PC-3 (cell line): ENCODE measurements around the gene ADPRHL1. TPM values are rescaled to one million over a fixed set of nuclear protein-coding genes. Genes with fewer than 3 reads are reported as not detected.
"Not testable (repeated sequence)": the region's sequence is repeated elsewhere in the genome, so short reads cannot be mapped to it uniquely, and the experiment has no call there.

Source experiments
- ATAC-seq: fragments of 200-7000 bp; cut with Tn5 transposase; 2 replicates; pipeline ENCODE4 v1.9.1; 2020; ENCODE audit warnings: mild to moderate bottlenecking, moderate library complexity
- BruUV-seq: library from RNA; stranded (reverse); fragments of 400-500 nt; replicated peaks from 2 replicates; lab custom pipeline; 2021; lab: Mats Ljungman, UMichigan
- CTCF ChIA-PET: fragments of 300-600 bp; sonication (Branson Sonifier 250); formaldehyde crosslinking; loops from one replicate; lab custom pipeline; 2022; ENCODE audit warnings: antibody characterized with exemption; lab: Charles Lee
- POLR2A ChIA-PET: fragments of 300-600 bp; sonication (Branson Sonifier 250); formaldehyde crosslinking; loops from one replicate; lab custom pipeline; 2022; ENCODE audit warnings: antibody characterized with exemption; ENCODE audit not compliant: unreplicated experiment; lab: Charles Lee
- DNase-seq: peaks from one replicate; pipeline ENCODE4 v3.0.0-alpha.2; 2015
- H2AFZ ChIP-seq: fragments of 300-600 bp; sonication (generic); 2 replicates; pipeline ENCODE4 v1.6.0; 2016; ENCODE audit warnings: antibody characterized with exemption, low read length
- H3F3A ChIP-seq: fragments of 300-600 bp; sonication (generic); one replicate; pipeline ENCODE4 v1.6.0; 2017; ENCODE audit warnings: antibody characterized with exemption, low read length, control low read depth, mild to moderate bottlenecking; ENCODE audit not compliant: unreplicated experiment
- H3K27ac ChIP-seq: fragments of 300-600 bp; sonication (generic); 2 replicates; pipeline ENCODE4 v1.5.1; 2016; ENCODE audit warnings: mild to moderate bottlenecking, low read length
- H3K27me3 ChIP-seq: fragments of 300-600 bp; sonication (generic); 2 replicates; pipeline ENCODE4 v1.6.1; 2016; ENCODE audit warnings: low read length, mixed read lengths
- H3K36me3 ChIP-seq: fragments of 300-600 bp; sonication (generic); 2 replicates; pipeline ENCODE4 v1.6.1; 2016; ENCODE audit warnings: low read depth, mixed run types, low read length, mixed read lengths
- H3K4me1 ChIP-seq: fragments of 300-600 bp; sonication (generic); 2 replicates; pipeline ENCODE4 v1.5.1; 2016; ENCODE audit warnings: low read length; ENCODE audit not compliant: insufficient read depth
- H3K4me2 ChIP-seq: fragments of 300-600 bp; sonication (generic); 2 replicates; pipeline ENCODE4 v1.6.0; 2016; ENCODE audit warnings: low read length
- H3K4me3 ChIP-seq: fragments of 300-600 bp; sonication (generic); 2 replicates; pipeline ENCODE4 v1.5.1; 2016; ENCODE audit warnings: mild to moderate bottlenecking, low read length, mixed read lengths
- H3K79me2 ChIP-seq: fragments of 300-600 bp; sonication (generic); 2 replicates; pipeline ENCODE4 v1.6.1; 2017; ENCODE audit warnings: low read length, mixed read lengths
- H3K9ac ChIP-seq: fragments of 300-600 bp; sonication (generic); 2 replicates; pipeline ENCODE4 v1.6.0; 2016; ENCODE audit warnings: mild to moderate bottlenecking, low read length
- H3K9me2 ChIP-seq: fragments of 300-600 bp; sonication (generic); replicated peaks from 2 replicates; pipeline ENCODE4 v1.6.1; 2016; ENCODE audit warnings: mixed run types, low read length, mixed read lengths
- H3K9me3 ChIP-seq: fragments of 300-600 bp; sonication (generic); 2 replicates; pipeline ENCODE4 v1.6.1; 2016; ENCODE audit warnings: low read length, mixed read lengths
- H4K20me1 ChIP-seq: fragments of 300-600 bp; sonication (generic); 2 replicates; pipeline ENCODE4 v1.6.1; 2016; ENCODE audit warnings: low read length, mixed read lengths
- EZH2 ChIP-seq: fragments of 300-600 bp; sonication (generic); IDR thresholded peaks from one replicate; pipeline ENCODE4 v1.6.1; 2017; ENCODE audit warnings: antibody characterized with exemption, mild to moderate bottlenecking, low read length; ENCODE audit not compliant: unreplicated experiment
- EZH2phosphoT487 ChIP-seq: fragments of 300-600 bp; sonication (generic); IDR thresholded peaks from 2 replicates; pipeline ENCODE4 v1.6.1; 2018; ENCODE audit warnings: mild to moderate bottlenecking, antibody characterized with exemption, low read length, borderline replicate concordance
- intact Hi-C: fragments of 100-400 bp; cut with micrococcal nuclease; formaldehyde crosslinking; loops from 2 replicates; pipeline ENCODE4 v1.9.0; 2023
- total RNA-seq: library from RNA; depleted of rRNA; stranded (reverse); fragments of >200 nt; gene quantifications from 2 replicates; pipeline ENCODE4 v1.2.3, GENCODE V29; 2014
- TF ChIP-seq, protein P1 (sequence below): fragments of 300-600 bp; sonication (generic); conservative IDR thresholded peaks from 2 replicates; pipeline ENCODE4 v1.5.1; 2017; ENCODE audit warnings: antibody characterized with exemption, low read depth, mild to moderate bottlenecking, low read length

Gene ADPRHL1
- total RNA-seq, 1 experiment from 2014 or later, result 10.3 TPM

DNA sequence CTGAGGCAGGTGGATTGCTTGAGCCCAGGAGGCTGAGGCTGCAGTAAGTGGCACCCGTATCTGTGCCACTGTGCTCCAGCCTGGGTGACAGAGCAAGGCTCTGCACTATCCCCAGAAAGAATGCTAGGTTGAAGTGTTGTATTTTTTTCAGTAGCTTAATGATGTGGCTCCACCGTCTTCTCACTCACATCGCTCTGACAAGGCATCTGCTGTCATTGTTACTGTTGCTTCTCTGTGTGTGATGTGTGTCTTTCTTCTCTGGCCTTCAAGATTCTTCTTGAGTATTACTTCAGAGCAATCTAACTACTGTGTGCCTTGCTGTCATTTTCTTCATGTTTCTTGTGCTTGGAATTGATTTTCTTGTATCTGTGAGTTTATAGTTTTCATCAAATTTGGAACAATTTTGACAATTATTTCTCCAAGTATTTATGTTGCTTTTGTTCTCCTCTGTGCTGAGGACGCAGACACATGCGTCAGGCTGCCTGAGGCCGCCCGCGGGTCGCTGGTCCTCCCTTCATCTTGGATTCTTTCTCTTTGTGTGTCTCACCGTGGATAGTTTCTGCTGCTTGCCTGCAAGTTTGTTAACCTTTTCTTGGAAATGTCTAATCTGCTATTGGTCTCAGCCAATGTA, 10.8 kb downstream of the ADPRHL1 start:
- Histone ChIP-seq H2AFZ (no peak overlapping the region), H3K27me3 (no peaks in the 10 kb centered on the region), H3F3A (no peaks in the 10 kb centered on the region), H3K27ac (no peak overlapping the region), H3K4me2 (no peak overlapping the region), H3K4me1 (no peaks in the 10 kb centered on the region), H3K9ac (no peak overlapping the region), H4K20me1 (no peaks in the 10 kb centered on the region), H3K9me3 (no peaks in the 10 kb centered on the region), H3K79me2 (no peaks in the 10 kb centered on the region), H3K4me3 (no peak overlapping the region), H3K9me2 (no peaks in the 10 kb centered on the region), H3K36me3 (peaks cover 3% of the 10 kb centered on the region; the same call in 1 of the 2 replicates)
- intact Hi-C loops, result no loop called here
- CTCF ChIA-PET, result no interaction called here
- BruUV-seq, result no TSS peak
- TF ChIP-seq EZH2phosphoT487 (no peak), EZH2 (no peak)
- TF ChIP-seq, protein P1, sequence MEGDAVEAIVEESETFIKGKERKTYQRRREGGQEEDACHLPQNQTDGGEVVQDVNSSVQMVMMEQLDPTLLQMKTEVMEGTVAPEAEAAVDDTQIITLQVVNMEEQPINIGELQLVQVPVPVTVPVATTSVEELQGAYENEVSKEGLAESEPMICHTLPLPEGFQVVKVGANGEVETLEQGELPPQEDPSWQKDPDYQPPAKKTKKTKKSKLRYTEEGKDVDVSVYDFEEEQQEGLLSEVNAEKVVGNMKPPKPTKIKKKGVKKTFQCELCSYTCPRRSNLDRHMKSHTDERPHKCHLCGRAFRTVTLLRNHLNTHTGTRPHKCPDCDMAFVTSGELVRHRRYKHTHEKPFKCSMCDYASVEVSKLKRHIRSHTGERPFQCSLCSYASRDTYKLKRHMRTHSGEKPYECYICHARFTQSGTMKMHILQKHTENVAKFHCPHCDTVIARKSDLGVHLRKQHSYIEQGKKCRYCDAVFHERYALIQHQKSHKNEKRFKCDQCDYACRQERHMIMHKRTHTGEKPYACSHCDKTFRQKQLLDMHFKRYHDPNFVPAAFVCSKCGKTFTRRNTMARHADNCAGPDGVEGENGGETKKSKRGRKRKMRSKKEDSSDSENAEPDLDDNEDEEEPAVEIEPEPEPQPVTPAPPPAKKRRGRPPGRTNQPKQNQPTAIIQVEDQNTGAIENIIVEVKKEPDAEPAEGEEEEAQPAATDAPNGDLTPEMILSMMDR, result no peak
- DNase-seq, result no peak
- no peak for ATAC-seq
- POLR2A ChIA-PET, result no interaction called here

DNA sequence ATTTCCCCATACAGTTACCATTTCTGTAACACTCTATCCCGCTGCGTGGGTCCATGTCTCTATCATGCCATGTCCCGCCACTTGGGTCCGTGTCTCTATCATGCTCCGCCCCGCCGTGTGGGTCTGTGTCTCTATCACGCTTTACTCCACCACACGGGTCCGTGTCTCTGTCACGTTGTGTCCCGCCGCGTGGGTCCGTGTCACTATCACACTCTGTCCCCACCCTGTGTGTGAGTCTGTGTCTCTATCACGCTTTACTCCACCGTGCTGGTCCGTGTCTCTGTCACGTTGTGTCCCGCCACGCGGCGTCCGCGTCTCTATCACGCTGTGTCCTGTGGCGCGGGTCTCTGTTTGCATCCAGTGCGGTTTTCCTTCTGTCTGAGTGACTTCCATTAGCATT, 11.6 kb downstream of the ADPRHL1 start:
- Histone ChIP-seq H2AFZ (no peak overlapping the region), H3K4me2 (no peak overlapping the region), H3K4me3 (no peak overlapping the region), H3K79me2 (no peaks in the 10 kb centered on the region), H3K4me1 (no peaks in the 10 kb centered on the region), H3K27me3 (no peaks in the 10 kb centered on the region), H3K9me3 (no peaks in the 10 kb centered on the region), H3K9ac (no peak overlapping the region), H3F3A (no peaks in the 10 kb centered on the region), H3K27ac (no peak overlapping the region), H3K9me2 (no peaks in the 10 kb centered on the region), H3K36me3 (no peaks in the 10 kb centered on the region), H4K20me1 (no peaks in the 10 kb centered on the region)
- DNase-seq (no peak), ATAC-seq (no peak)
- intact Hi-C loops, result no loop called here
- CTCF ChIA-PET, result no interaction called here
- TF ChIP-seq EZH2, result no peak
- POLR2A ChIA-PET, result no interaction called here
- BruUV-seq, result no TSS peak

DNA sequence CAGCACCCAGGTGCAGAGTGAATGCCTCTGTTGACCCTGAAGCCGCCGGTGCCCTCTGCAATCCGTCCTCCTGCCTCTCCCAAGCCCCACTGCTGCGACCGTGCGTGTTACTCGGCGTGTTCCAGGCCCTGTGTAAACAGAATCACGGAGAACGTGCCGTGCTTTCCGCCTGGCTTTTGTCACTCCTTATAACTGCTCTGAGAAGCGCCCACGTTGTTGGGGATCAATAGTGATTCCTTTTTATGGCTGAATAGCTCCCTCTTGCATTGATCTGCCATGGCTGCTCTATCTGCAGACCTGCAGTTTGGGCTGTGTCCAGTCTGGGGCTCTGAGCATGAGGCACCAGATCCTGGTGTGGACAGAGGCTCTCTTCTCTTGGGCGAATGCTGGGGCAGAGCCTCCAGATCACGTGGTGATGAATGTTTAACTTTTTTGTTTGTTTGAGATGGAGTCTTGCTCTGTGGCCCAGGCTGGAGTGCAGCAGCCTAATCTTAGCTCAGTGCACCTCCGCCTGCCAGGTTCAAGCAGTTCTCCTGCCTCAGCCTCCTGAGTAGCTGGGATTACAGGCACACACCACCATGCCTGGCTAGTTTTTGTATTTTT, 15.8 kb downstream of the ADPRHL1 start:
- ATAC-seq (no peak), DNase-seq (no peak)

DNA sequence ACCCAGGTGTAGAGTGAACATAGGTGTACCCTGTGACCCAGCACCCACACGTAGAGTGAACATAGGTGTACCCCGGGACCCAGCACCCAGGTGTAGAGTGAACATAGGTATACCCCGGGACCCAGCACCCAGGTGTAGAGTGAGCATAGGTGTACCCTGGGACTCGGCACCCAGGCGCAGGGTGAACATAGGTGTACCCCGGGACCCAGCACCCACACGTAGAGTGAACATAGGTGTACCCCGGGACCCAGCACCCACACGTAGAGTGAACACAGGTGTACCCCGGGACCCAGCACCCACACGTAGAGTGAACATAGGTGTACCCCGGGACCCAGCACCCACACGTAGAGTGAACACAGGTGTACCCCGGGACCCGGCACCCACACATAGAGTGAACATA, 16.4 kb downstream of the ADPRHL1 start:
- H3K9me3 ChIP-seq, CTCF ChIA-PET, H3K9me2 ChIP-seq, intact Hi-C loops, H2AFZ ChIP-seq, H3K4me2 ChIP-seq, DNase-seq, H3K9ac ChIP-seq, H3K27me3 ChIP-seq, H3K27ac ChIP-seq, H4K20me1 ChIP-seq, H3K79me2 ChIP-seq, ATAC-seq, H3K36me3 ChIP-seq, POLR2A ChIA-PET, H3F3A ChIP-seq, BruUV-seq, H3K4me1 ChIP-seq, H3K4me3 ChIP-seq: not testable (repeated sequence)

More for the DNA sequence above, 15.8 kb downstream of the ADPRHL1 start:
- no TSS peak for BruUV-seq
- CTCF ChIA-PET, result no interaction called here
- no peak overlapping the region for H3K4me3 ChIP-seq
- H3K27me3 ChIP-seq, result no peaks in the 10 kb centered on the region
- H3K27ac ChIP-seq, result no peak overlapping the region
- no peaks in the 10 kb centered on the region for H4K20me1 ChIP-seq
- H2AFZ ChIP-seq, result no peak overlapping the region
- POLR2A ChIA-PET, result no interaction called here
- no peaks in the 10 kb centered on the region for H3K36me3 ChIP-seq
- H3K79me2 ChIP-seq, result no peaks in the 10 kb centered on the region
- H3K9me2 ChIP-seq, result no peaks in the 10 kb centered on the region
- no peak overlapping the region for H3K4me2 ChIP-seq
- intact Hi-C loops, result no loop called here
- no peaks in the 10 kb centered on the region for H3F3A ChIP-seq
- TF ChIP-seq EZH2 (no peak), EZH2phosphoT487 (no peak)
- TF ChIP-seq, protein P1, result no peak
- no peaks in the 10 kb centered on the region for H3K9me3 ChIP-seq
- H3K9ac ChIP-seq, result no peak overlapping the region
- no peaks in the 10 kb centered on the region for H3K4me1 ChIP-seq

DNA sequence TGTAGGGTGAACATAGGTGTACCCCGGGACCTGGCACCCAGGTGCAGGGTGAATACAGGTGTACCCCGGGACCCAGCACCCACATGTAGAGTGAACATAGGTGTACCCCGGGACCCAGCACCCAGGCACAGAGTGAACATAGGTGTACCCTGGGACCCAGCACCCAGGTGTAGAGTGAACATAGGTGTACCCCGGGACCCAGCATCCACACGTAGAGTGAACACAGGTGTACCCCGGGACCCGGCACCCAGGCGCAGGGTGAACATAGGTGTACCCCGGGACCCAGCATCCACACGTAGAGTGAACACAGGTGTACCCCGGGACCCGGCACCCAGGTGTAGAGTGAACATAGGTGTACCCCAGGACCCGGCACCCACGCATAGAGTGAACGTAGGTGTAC, 17.4 kb downstream of the ADPRHL1 start:
- BruUV-seq, result not testable (repeated sequence)

More for the DNA sequence above, 17.4 kb downstream of the ADPRHL1 start:
- H3K4me3 ChIP-seq, H3K36me3 ChIP-seq, H3K9me2 ChIP-seq, H3K27me3 ChIP-seq, CTCF ChIA-PET, H3K79me2 ChIP-seq, H3K4me1 ChIP-seq, ATAC-seq, H4K20me1 ChIP-seq, H2AFZ ChIP-seq, DNase-seq, H3K27ac ChIP-seq, POLR2A ChIA-PET, H3K9ac ChIP-seq, H3K4me2 ChIP-seq, intact Hi-C loops, H3F3A ChIP-seq, H3K9me3 ChIP-seq: not testable (repeated sequence)
